Renal cortex interstitium (tissue), 11 donors: ENCODE results near the gene VWC2. TPM values are rescaled to one million over a fixed set of nuclear protein-coding genes. Genes with fewer than 3 reads are reported as not detected.

ENCODE experiments used
- DNase-seq, 11 donors: peaks; one replicate each; pipeline ENCODE4 v3.0.0-alpha.2; 2013; ENCODE audit warnings: low read depth in 9 of 11, low spot score in 4 of 11; ENCODE audit errors: extremely low read depth in 1 of 11
- polyA plus RNA-seq, 3 donors: library from polyadenylated mRNA; unstranded; fragments of 120-200 nt; gene quantifications; one replicate each; pipeline ENCODE4 v1.2.1, GENCODE V29; 2013; ENCODE audit not compliant: insufficient read length in 3 of 3

Gene VWC2
- polyA plus RNA-seq, 3 donors, result 0.65 to 1.1 (median 1.0) TPM

- DNase-seq, result no peak
Observed at GRCh38 chr7:49775949-49776443, 2.6 kb downstream of the VWC2 start.

- no peak for DNase-seq
Observed at GRCh38 chr7:49776994-49777393, 3.6 kb downstream of the VWC2 start.

- DNase-seq, result no peak
Observed at GRCh38 chr7:49778731-49779270, 5.4 kb downstream of the VWC2 start.

GRCh38 chr7:49780953-49781352, 7.5 kb downstream of the VWC2 start:
- no peak for DNase-seq

GRCh38 chr7:49781996-49782395, 8.6 kb downstream of the VWC2 start:
- no peak for DNase-seq

GRCh38 chr7:49783446-49783845, 10.0 kb downstream of the VWC2 start:
- DNase-seq, result no peak

GRCh38 chr7:49787980-49788379, 14.5 kb downstream of the VWC2 start:
- no peak for DNase-seq

GRCh38 chr7:49788455-49789059, 15.1 kb downstream of the VWC2 start:
- DNase-seq, result no peak

GRCh38 chr7:49789736-49790135, 16.3 kb downstream of the VWC2 start:
- DNase-seq, result no peak

- DNase-seq, result no peak
Observed at GRCh38 chr7:49790209-49790608, 16.8 kb downstream of the VWC2 start.

GRCh38 chr7:49791088-49791741, 17.8 kb downstream of the VWC2 start:
- peak in 1 of 11 donors; percentile 42 for DNase-seq

- no peak for DNase-seq
Observed at GRCh38 chr7:49797987-49798660, 24.7 kb downstream of the VWC2 start.

GRCh38 chr7:49800031-49800430, 26.6 kb downstream of the VWC2 start:
- DNase-seq, result no peak

GRCh38 chr7:49802600-49802999, 29.2 kb downstream of the VWC2 start:
- DNase-seq, result no peak

GRCh38 chr7:49803812-49804211, 30.4 kb downstream of the VWC2 start:
- DNase-seq, result no peak

- peak; percentile 37 to 77 (median 55) for DNase-seq
Observed at GRCh38 chr7:49805371-49806007, 32.1 kb downstream of the VWC2 start.

GRCh38 chr7:49812534-49812933, 39.1 kb downstream of the VWC2 start:
- no peak for DNase-seq

- no peak for DNase-seq
Observed at GRCh38 chr7:49817279-49817678, 43.8 kb downstream of the VWC2 start.

GRCh38 chr7:49821181-49821580, 47.7 kb downstream of the VWC2 start:
- DNase-seq, result no peak

GRCh38 chr7:49822856-49823255, 49.4 kb downstream of the VWC2 start:
- DNase-seq, result peak; percentile 25 to 57 (median 48)
